ENCODE data around the gene YTHDF1. TPM values are rescaled to one million over a fixed set of nuclear protein-coding genes. Genes with fewer than 3 reads are reported as not detected.

Gene YTHDF1
- total RNA-seq: 10 to 100 TPM; 15.8 to 16.2 TPM

DNA sequence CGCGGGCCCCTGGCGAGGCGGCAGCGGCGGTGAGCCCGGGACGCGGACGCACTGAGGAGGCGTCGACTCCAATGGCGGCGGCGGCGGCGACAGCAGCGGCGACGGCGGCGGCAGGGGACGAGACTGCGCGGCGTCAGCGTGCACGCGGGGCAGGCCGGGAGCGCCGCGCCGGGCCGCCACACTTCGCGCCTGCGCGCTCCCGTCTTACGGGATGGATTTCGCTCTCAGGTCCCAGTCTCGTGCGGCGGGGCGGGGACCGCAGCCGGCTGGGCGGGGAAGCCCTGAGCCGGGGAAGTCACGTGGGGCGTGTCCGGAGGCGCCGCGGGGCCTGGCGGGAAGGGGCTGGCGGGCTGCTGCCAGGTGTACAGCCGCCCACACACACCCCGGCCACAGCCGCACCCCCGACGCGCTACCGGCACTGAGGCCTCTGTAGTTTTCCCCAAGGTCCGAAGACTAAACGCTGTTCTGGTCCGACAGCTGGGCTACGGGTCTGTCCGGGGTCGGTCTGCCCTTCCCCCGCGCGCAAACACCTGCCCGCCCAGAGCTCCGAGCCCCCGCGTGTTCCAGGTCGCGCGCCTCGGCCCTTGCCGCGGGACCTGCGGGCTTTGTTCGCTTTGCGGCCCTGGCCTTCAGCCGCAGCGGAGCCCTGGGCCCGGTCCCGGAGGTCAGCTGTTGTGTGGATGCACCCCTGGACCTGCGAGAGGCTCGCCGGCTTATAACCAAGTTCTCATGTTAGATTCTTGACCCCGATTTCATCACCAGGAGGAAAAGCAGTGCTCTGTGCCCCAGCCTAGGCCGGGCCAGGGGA lies at the start of gene YTHDF1:
TSS of gene YTHDF1 (minus strand) at position 91 of the 808 bp plus-strand sequence. CDS start 239 bp downstream, outside the sequence.
- WGBS, 2 donors: 1 to 5% methylated on average over 5 to 89 of the region's 96 CpGs
- Histone ChIP-seq H3K36me3 (replicated peaks in 1 of 2; ENCODE audit: insufficient read depth in 1 of 2, low read depth in 2 of 2) (peaks cover 0 to 2% of the 10 kb centered on the region in 2 donors), H3K27me3 (no peaks in the 10 kb centered on the region), H3K27ac (peak within 1 kb of the TSS; percentile 54 to 90 (median 78)), H3K9me3 (no peaks in the 10 kb centered on the region), H3K4me1 (peaks cover 49% of the 10 kb centered on the region), H3K4me3 (peak within 1 kb of the TSS; percentile 62 to 89)
- DNase-seq (peak; percentile 97 to 98 (median 98)), ATAC-seq (peak; percentile 97)
- intact Hi-C loops (cut with DNase I): no loop called here
- peak; percentile 70 to 81 (median 78) for TF ChIP-seq POLR2A (IDR thresholded peaks at IDR 0.05)
- TF ChIP-seq, protein P1, sequence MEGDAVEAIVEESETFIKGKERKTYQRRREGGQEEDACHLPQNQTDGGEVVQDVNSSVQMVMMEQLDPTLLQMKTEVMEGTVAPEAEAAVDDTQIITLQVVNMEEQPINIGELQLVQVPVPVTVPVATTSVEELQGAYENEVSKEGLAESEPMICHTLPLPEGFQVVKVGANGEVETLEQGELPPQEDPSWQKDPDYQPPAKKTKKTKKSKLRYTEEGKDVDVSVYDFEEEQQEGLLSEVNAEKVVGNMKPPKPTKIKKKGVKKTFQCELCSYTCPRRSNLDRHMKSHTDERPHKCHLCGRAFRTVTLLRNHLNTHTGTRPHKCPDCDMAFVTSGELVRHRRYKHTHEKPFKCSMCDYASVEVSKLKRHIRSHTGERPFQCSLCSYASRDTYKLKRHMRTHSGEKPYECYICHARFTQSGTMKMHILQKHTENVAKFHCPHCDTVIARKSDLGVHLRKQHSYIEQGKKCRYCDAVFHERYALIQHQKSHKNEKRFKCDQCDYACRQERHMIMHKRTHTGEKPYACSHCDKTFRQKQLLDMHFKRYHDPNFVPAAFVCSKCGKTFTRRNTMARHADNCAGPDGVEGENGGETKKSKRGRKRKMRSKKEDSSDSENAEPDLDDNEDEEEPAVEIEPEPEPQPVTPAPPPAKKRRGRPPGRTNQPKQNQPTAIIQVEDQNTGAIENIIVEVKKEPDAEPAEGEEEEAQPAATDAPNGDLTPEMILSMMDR (IDR thresholded peaks at IDR 0.05): peak in 1 of 7 experiments; percentile 18

DNA sequence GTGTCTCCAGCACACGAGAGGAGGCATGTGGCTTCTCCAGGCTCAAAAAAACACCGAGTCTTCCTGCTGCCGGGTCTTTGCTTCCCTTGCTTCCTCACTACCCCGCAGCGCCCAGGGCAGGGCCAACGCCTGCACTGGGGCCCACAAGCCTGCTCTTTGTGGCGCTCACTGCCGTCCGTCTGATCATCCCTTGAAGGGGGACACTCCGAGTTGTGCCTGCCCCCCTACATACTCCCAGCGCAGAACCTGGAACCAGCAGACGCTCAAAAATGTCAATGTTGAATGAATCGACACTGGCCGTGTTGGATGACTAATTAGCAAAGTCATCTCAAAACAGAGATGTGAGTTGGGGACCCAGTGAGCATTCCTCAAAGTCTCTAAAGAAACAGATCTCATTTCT lies 48.6 kb upstream of the YTHDF1 start:
- no peaks in the 10 kb centered on the region for H3K4me1 ChIP-seq
- ATAC-seq (no peak), DNase-seq (no peak)
- no peak overlapping the region for H3K4me3 ChIP-seq
- TF ChIP-seq POLR2A (IDR thresholded peaks at IDR 0.05): no peak
- TF ChIP-seq, protein P1 (IDR thresholded peaks at IDR 0.05): no peak
- H3K27me3 ChIP-seq: no peaks in the 10 kb centered on the region
- no peak overlapping the region for H3K27ac ChIP-seq
- intact Hi-C loops (cut with DNase I): no loop called here
- WGBS, 2 donors: 20 to 31% methylated on average over 13 to 14 of the region's 14 CpGs
- H3K36me3 ChIP-seq (replicated peaks in 1 of 2; ENCODE audit: insufficient read depth in 1 of 2, low read depth in 2 of 2): no peaks in the 10 kb centered on the region
- H3K9me3 ChIP-seq: no peaks in the 10 kb centered on the region

DNA sequence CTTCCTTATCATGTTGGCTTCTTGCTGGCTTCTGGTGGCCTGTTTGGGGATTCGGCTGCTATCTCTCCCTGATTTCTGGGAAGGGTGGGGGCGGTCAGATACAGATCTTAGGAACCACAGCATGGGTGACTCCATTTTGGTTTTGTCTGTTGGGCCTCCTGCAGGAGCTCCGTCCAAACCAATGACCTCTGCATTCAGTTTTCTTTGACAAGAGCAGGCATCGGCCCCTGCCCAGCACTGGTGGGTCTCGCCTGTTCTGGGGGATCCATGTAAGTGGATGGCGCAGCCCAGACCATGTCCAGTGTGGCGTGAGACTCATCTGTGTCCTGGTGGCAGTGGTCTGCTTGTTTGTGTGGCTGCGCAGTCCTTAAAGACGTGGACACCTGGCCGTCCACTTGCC lies 48.1 kb upstream of the YTHDF1 start:
- ATAC-seq: no peak
- Histone ChIP-seq H3K4me1 (no peaks in the 10 kb centered on the region), H3K9me3 (no peaks in the 10 kb centered on the region), H3K4me3 (no peak overlapping the region), H3K27me3 (no peaks in the 10 kb centered on the region), H3K36me3 (replicated peaks in 1 of 2; ENCODE audit: insufficient read depth in 1 of 2, low read depth in 2 of 2) (no peaks in the 10 kb centered on the region), H3K27ac (no peak overlapping the region)
- intact Hi-C loops (cut with DNase I): no loop called here
- WGBS, 2 donors: 44 to 64% methylated on average over 1 to 10 of the region's 10 CpGs
- no peak for DNase-seq
- no peak for TF ChIP-seq POLR2A (IDR thresholded peaks at IDR 0.05)
- TF ChIP-seq, protein P1 (IDR thresholded peaks at IDR 0.05): no peak

GRCh38 chr20:63262836-63263235 lies 46.9 kb upstream of the YTHDF1 start:
- DNase-seq (no peak), ATAC-seq (no peak)
- intact Hi-C loops (cut with DNase I): no loop called here
- no peaks in the 10 kb centered on the region for H3K27me3 ChIP-seq
- H3K9me3 ChIP-seq: no peaks in the 10 kb centered on the region
- no peak overlapping the region for H3K27ac ChIP-seq
- H3K36me3 ChIP-seq (replicated peaks in 1 of 2; ENCODE audit: insufficient read depth in 1 of 2, low read depth in 2 of 2): no peaks in the 10 kb centered on the region
- no peak overlapping the region for H3K4me3 ChIP-seq
- H3K4me1 ChIP-seq: no peaks in the 10 kb centered on the region
- TF ChIP-seq, protein P1 (IDR thresholded peaks at IDR 0.05): no peak
- TF ChIP-seq POLR2A (IDR thresholded peaks at IDR 0.05): no peak
- 43 to 53% methylated on average over 5 to 8 of the region's 9 CpGs for WGBS, 2 donors
